ENCODE measurements around the gene MTIF2. TPM values are rescaled to one million over a fixed set of nuclear protein-coding genes. Genes with fewer than 3 reads are reported as not detected.
A peak's percentile ranks its signal among the peaks of the same experiment; 100 is the strongest.

Gene MTIF2
- total and polyA plus RNA-seq, 9 of the 15 experiments (the other 6 are each of a cell fraction or from before 2014, with no cell fraction given) = 58.7 to 143 (median 105) TPM

GRCh38 chr2:55223958-55224760 lies 44.9 kb downstream of the MTIF2 start (continued):
- no peak for TF ChIP-seq MAFG (tag; conservative IDR thresholded peaks at IDR 0.05)
- no peak for TF ChIP-seq ZNF133 (CRISPR knock-in tag; IDR thresholded peaks at IDR 0.05)
- no peak for TF ChIP-seq MXD1 (CRISPR knock-in tag; IDR thresholded peaks at IDR 0.05; ENCODE audit: borderline replicate concordance, poor library complexity, severe bottlenecking)
- no peak for TF ChIP-seq RFX1 (IDR thresholded peaks at IDR 0.05)
- peak; percentile 62 for TF ChIP-seq BCOR (IDR thresholded peaks at IDR 0.05)
- no peak for TF ChIP-seq ZNF444 (CRISPR knock-in tag; IDR thresholded peaks at IDR 0.05)
- TF ChIP-seq TCF3 (CRISPR knock-in tag; IDR thresholded peaks at IDR 0.05) = no peak
- TF ChIP-seq CBX8 (IDR thresholded peaks at IDR 0.05; ENCODE audit: borderline replicate concordance, extremely low read depth, low read depth, low read length, poor library complexity, severe bottlenecking) = no peak
- TF ChIP-seq, protein P1, sequence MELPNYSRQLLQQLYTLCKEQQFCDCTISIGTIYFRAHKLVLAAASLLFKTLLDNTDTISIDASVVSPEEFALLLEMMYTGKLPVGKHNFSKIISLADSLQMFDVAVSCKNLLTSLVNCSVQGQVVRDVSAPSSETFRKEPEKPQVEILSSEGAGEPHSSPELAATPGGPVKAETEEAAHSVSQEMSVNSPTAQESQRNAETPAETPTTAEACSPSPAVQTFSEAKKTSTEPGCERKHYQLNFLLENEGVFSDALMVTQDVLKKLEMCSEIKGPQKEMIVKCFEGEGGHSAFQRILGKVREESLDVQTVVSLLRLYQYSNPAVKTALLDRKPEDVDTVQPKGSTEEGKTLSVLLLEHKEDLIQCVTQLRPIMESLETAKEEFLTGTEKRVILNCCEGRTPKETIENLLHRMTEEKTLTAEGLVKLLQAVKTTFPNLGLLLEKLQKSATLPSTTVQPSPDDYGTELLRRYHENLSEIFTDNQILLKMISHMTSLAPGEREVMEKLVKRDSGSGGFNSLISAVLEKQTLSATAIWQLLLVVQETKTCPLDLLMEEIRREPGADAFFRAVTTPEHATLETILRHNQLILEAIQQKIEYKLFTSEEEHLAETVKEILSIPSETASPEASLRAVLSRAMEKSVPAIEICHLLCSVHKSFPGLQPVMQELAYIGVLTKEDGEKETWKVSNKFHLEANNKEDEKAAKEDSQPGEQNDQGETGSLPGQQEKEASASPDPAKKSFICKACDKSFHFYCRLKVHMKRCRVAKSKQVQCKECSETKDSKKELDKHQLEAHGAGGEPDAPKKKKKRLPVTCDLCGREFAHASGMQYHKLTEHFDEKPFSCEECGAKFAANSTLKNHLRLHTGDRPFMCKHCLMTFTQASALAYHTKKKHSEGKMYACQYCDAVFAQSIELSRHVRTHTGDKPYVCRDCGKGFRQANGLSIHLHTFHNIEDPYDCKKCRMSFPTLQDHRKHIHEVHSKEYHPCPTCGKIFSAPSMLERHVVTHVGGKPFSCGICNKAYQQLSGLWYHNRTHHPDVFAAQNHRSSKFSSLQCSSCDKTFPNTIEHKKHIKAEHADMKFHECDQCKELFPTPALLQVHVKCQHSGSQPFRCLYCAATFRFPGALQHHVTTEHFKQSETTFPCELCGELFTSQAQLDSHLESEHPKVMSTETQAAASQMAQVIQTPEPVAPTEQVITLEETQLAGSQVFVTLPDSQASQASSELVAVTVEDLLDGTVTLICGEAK (IDR thresholded peaks at IDR 0.05) = no peak
- TF ChIP-seq, protein P1 (CRISPR knock-in tag; IDR thresholded peaks at IDR 0.05) = no peak
- no peak for TF ChIP-seq CBX2 (IDR thresholded peaks at IDR 0.05; ENCODE audit: insufficient read depth, low read length, poor library complexity, severe bottlenecking)
- TF ChIP-seq THAP12 (CRISPR knock-in tag; IDR thresholded peaks at IDR 0.05) = no peak
- TF ChIP-seq HDGF (IDR thresholded peaks at IDR 0.05) = no peak
